PFSK-1 (cell line): ENCODE measurements around the gene COL1A2.

ENCODE experiments used
- FOXP2 ChIP-seq: optimal IDR thresholded peaks from 2 replicates; pipeline ENCODE3; 2011; ENCODE audit warnings: borderline replicate concordance, control low read depth, inconsistent platforms; ENCODE audit not compliant: insufficient read depth; ENCODE audit errors: extremely low read length, extremely low read depth
- POLR2AphosphoS5 ChIP-seq: IDR thresholded peaks from 2 replicates; pipeline ENCODE4 v1.6.1; 2012; ENCODE audit warnings: low read depth, mild to moderate bottlenecking, control low read depth, low read length, moderate library complexity
- REST ChIP-seq, 2 experiments: IDR thresholded peaks; 2 replicates each; pipeline versions ENCODE4 v1.6.1 to v1.8.0; 2011 to 2012; ENCODE audit warnings: low read depth in 2 of 2, low read length in 2 of 2, control low read depth in 1 of 2, inconsistent platforms in 1 of 2, mild to moderate bottlenecking in 1 of 2, moderate library complexity in 1 of 2; ENCODE audit not compliant: insufficient read depth in 1 of 2
- SIN3A ChIP-seq: IDR thresholded peaks from 2 replicates; pipeline ENCODE4 v1.6.1; 2012; ENCODE audit warnings: mild to moderate bottlenecking, low read length, moderate library complexity, borderline replicate concordance; ENCODE audit not compliant: insufficient read depth
- TAF1 ChIP-seq: IDR thresholded peaks from 2 replicates; pipeline ENCODE4 v1.6.1; 2012; ENCODE audit warnings: low read length, control low read depth, borderline replicate concordance; ENCODE audit not compliant: insufficient read depth

- TF ChIP-seq TAF1 (no peak), REST (IDR thresholded peaks at IDR 0.05; ENCODE audit: insufficient read depth in 1 of 2, low read depth in 2 of 2, low read length in 2 of 2) (no peak), POLR2AphosphoS5 (no peak), FOXP2 (no peak), SIN3A (no peak)
These were observed 8.9 kb downstream of the COL1A2 start for GRCh38 chr7:94403546-94403945.
